Measurements from ENCODE around the gene PACRGL. TPM values are rescaled to one million over a fixed set of nuclear protein-coding genes. Genes with fewer than 3 reads are reported as not detected.

PACRGL gene
- total and polyA plus RNA-seq, 2 of the 4 experiments (the other 2 are of a cell fraction) = 7.4 to 13.1 TPM

- Histone ChIP-seq H3K4me2 (ENCODE audit: low read depth, low read length) (no peak overlapping the region), H4K91ac (ENCODE audit: insufficient read depth, low read depth, low read length) (no peak overlapping the region), H2AK9ac (replicated peaks; ENCODE audit: low read depth, low read length, poor library complexity) (no peak overlapping the region), H3K27me3 (ENCODE audit: control insufficient read depth, insufficient read depth, low read length) (peaks cover 14% of the 10 kb centered on the region), H3K4ac (ENCODE audit: low read depth, low read length) (no peak overlapping the region), H2BK15ac (ENCODE audit: low read depth, low read length) (no peak overlapping the region), H3K18ac (ENCODE audit: low read depth, low read length) (no peak overlapping the region), H3K9me3 (ENCODE audit: control insufficient read depth, insufficient read depth, low read length) (no peaks in the 10 kb centered on the region), H3K56ac (ENCODE audit: extremely low read depth, insufficient read depth, low read length) (no peak overlapping the region), H2BK20ac (ENCODE audit: low read depth, low read length) (no peak overlapping the region), H4K8ac (ENCODE audit: low read depth in 2 of 2, low read length in 2 of 2) (no peak overlapping the region), H2AFZ (replicated peaks; ENCODE audit: low read length, poor library complexity) (no peak overlapping the region), H2AK5ac (ENCODE audit: low read depth, low read length) (no peak overlapping the region), H3K4me1 (ENCODE audit: control insufficient read depth, insufficient read depth, low read length) (no peaks in the 10 kb centered on the region), H3K14ac (replicated peaks; ENCODE audit: low read depth, low read length) (no peak overlapping the region), H4K5ac (ENCODE audit: low read depth, low read length) (no peak overlapping the region), H3K9ac (ENCODE audit: low read depth, low read length) (no peak overlapping the region), H3K4me3 (ENCODE audit: insufficient read depth, low read depth, low read length) (no peak overlapping the region), H3K9me1 (ENCODE audit: insufficient read depth, low read length) (no peaks in the 10 kb centered on the region), H3K23ac (ENCODE audit: low read depth, low read length) (no peak overlapping the region), H3K27ac (ENCODE audit: insufficient read depth, low read length) (no peak overlapping the region), H3K79me1 (ENCODE audit: low read depth in 1 of 2, low read length in 2 of 2) (no peaks in the 10 kb centered on the region), H2BK120ac (ENCODE audit: low read depth, low read length) (no peak overlapping the region), H2BK5ac (ENCODE audit: low read depth, low read length, poor library complexity, severe bottlenecking) (no peak overlapping the region), H4K20me1 (ENCODE audit: insufficient read depth, low read length) (no peaks in the 10 kb centered on the region), H3K36me3 (ENCODE audit: control insufficient read depth, insufficient read depth, low read length) (no peaks in the 10 kb centered on the region)
- TF ChIP-seq BHLHE40 (IDR thresholded peaks at IDR 0.05; ENCODE audit: low read depth, low read length) (no peak), USF2 (IDR thresholded peaks at IDR 0.05; ENCODE audit: low read depth, low read length) (no peak), RCOR1 (IDR thresholded peaks at IDR 0.05; ENCODE audit: insufficient replicate concordance, low read length) (no peak), ELK1 (IDR thresholded peaks at IDR 0.05; ENCODE audit: borderline replicate concordance, low read depth, low read length) (no peak), NFE2L2 (IDR thresholded peaks at IDR 0.05; ENCODE audit: low read depth, low read length) (no peak), MXI1 (IDR thresholded peaks at IDR 0.05; ENCODE audit: borderline replicate concordance, low read depth, low read length) (no peak), MAZ (IDR thresholded peaks at IDR 0.05; ENCODE audit: borderline replicate concordance, low read depth, low read length) (no peak), RAD21 (IDR thresholded peaks at IDR 0.05; ENCODE audit: low read length) (no peak), MAFK (IDR thresholded peaks at IDR 0.05; ENCODE audit: low read depth, low read length) (no peak), SMC3 (IDR thresholded peaks at IDR 0.05; ENCODE audit: low read depth, low read length) (no peak), CTCF (conservative IDR thresholded peaks at IDR 0.05; ENCODE audit: low read depth, low read length) (no peak), CEBPB (IDR thresholded peaks at IDR 0.05; ENCODE audit: low read depth, low read length) (no peak), POLR2A (IDR thresholded peaks at IDR 0.05; ENCODE audit: low read depth, low read length) (no peak), CHD1 (IDR thresholded peaks at IDR 0.05; ENCODE audit: low read depth, low read length) (no peak), FOS (IDR thresholded peaks at IDR 0.05; ENCODE audit: low read depth, low read length) (no peak), RFX5 (IDR thresholded peaks at IDR 0.05; ENCODE audit: low read depth, low read length) (no peak)
- intact Hi-C loops (cut with micrococcal nuclease) = no loop called here
- no TSS peak for BruUV-seq (replicated peaks)
- CTCF ChIA-PET = no interaction called here
- ATAC-seq (ENCODE audit: low read depth) (no peak), DNase-seq (no peak)
- dilution Hi-C loops (cut with HindIII; ENCODE audit: low sequenced_read_pairs, unreplicated experiment) = no loop called here
- in situ Hi-C loops (cut with MboI; ENCODE audit: low sequenced_read_pairs) = loop anchor here (10.0 kb wide), 3 partner anchors 135 to 1995 kb away; no protein-coding TSS in a partner anchor
- WGBS, 2 experiments (ENCODE audit: extremely low coverage in 2 of 2, insufficient read length in 1 of 2) = no CpG with 5 or more reads among the region's 1 CpG
- POLR2A ChIA-PET (ENCODE audit: unreplicated experiment) = no interaction called here
Observed at GRCh38 chr4:20679951-20680350, 20.3 kb upstream of the PACRGL start.

All from IMR-90 (cell line).